Stimulated activated CD8-positive, alpha-beta memory T cell treated with anti-CD3 and anti-CD28 coated beads, Interleukin-4, amount 100 ng/mL, for 48 hours (primary cell): ENCODE measurements around the gene MOB3C.

Source experiments
- DNase-seq: peaks from one replicate; pipeline ENCODE4 v3.0.0-alpha.2; 2020

MOB3C gene

GRCh38 chr1:46637444-46638083 lies 21.0 kb upstream of the MOB3C start:
- no peak for DNase-seq

DNA sequence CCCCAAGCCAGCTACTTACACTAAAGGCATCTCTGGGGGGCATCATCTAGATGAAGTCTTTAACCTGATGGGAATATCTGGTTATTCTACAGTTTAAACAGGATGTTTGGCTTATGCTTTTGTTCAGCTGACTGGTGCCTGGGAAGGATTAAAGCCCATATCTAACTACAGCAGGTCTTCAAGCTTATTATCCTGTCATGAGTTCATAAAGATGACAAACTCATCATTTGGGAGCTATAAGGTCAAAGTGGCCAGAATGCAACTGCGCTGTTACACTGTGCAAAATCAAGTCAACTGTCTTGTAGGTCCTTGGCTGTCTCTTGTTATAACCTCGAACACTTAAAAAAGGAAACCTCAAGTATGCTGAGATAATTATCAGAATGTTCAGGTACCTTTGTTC lies 18.6 kb upstream of the MOB3C start:
- DNase-seq: no peak

DNA sequence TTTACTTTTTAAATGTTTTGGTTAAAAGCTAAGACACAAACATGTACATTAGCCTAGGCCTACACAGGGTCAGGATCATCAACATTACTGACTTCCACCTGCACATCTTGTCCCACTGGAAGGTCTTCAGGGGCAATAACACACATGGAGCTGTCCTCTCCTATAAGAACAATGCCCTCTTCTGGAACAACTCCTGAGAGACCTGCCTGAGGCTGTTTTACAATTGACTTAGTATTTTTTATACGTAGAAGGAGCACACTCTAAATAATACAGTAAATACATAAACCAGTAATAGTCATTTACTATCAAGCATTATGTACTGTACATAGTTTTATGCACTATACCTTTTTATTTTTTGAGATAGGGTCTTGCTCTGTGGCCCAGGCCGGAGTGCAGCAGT lies 14.1 kb upstream of the MOB3C start:
- DNase-seq: no peak

DNA sequence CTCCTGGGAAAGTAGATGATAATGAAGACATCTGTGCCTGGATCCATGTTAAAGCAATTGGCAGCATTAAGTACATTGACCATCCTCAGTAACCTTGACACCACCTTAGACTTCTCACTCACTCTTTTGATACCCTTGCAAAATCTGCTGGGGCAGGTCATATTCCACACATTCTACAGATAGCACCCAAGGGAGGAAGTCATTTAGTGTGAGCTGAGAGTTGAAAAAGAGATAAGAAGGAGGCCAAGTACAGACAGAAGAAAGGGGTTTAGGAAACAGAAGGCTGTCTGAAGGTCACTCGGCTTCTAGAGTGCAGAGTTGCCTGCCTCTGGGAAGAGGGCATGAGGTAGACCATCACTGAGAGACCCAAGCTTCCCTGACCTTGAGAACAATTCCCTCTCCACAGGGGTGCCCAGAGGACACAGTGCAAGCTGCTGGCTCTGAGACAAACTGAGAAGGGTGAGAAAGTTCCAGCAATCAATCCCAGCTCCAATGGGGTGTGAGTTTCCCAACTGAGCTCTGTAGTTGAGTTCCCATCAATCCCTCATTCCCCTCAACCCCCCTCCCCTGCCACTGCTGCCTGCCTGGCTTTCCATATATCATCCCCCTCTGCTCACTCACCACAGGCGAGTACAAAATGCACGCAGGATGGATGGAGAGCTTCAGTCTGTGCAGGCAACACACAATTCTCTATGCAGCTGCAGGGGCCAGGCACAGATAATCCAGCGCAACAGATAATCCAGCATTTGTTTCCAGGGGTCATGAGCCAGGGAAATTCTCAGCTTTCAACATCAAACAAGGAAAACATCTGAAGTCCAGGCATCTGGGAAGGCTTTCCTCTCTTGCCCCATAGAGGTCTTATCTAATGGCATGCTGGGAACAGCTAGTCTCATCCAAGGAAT lies 7.4 kb upstream of the MOB3C start:
- no peak for DNase-seq

DNA sequence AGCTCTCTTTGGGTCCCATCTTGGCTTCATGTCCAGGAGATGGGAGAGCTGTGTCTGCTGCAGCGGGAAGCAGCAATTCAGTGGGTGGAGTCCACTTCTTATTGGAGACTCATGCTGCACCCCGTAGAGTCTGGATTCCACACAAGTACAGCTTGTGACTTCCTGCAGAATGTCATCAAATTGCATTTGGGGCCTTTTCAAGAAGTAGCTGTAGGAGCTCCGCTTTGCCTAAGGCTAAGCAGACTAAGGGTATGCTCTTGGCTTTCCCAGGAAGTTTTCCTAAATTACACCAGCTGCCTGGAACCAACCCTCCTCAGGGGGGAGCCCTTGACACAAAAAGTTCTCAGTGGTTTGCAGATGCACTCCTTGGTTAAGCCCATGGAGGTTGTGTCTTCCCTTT lies 5.7 kb upstream of the MOB3C start:
- DNase-seq: no peak

GRCh38 chr1:46621930-46622329 lies 5.3 kb upstream of the MOB3C start:
- DNase-seq: no peak

DNA sequence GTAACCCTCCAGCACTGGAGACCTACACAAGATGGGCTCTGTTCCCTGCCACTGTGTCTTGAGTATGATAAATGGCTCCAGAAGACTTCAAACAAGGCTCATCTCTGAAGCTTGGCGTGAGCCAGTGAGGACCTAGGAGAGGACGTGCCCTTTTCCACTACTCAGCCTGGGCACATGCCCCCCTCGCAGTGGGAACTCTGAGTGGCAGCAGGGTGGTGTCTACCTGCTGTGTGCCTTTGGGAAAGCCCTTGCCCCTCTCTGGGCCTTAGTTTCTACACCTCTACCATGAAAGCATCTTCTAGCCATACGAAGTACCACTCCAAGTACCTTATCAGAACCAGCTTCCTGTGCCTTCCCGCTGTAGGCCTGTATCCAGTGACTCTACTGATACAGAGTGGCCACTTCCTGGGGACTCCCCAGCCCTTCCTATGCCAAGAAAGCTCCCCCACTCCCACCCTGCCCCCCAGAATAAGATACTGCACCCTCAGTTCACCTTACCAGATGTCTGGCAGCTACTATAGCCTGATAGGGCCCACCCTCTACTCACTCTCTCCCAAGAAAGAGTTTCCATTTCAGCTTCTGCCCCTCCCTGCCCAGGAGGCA lies 3.1 kb upstream of the MOB3C start:
- no peak for DNase-seq

GRCh38 chr1:46618754-46619415 lies 2.3 kb upstream of the MOB3C start:
- DNase-seq: no peak

DNA sequence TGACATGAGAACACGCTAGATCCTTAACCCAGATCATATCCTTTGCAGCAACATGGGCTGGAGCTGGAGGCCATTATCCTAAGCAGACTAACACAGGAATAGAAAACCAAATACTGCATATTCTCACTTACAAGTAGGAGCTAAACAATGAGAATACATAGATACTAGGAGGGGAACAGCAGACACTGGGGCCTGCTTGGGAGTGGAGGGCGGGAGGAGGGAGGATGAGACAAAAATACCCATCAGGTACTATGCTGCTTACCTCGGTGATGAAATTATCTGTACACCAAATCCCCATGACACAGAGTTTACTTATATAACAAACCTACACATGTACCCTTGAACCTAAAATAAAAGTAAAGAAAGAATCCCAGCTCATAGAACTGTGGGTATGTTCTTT lies 1.2 kb upstream of the MOB3C start:
- DNase-seq: no peak

DNA sequence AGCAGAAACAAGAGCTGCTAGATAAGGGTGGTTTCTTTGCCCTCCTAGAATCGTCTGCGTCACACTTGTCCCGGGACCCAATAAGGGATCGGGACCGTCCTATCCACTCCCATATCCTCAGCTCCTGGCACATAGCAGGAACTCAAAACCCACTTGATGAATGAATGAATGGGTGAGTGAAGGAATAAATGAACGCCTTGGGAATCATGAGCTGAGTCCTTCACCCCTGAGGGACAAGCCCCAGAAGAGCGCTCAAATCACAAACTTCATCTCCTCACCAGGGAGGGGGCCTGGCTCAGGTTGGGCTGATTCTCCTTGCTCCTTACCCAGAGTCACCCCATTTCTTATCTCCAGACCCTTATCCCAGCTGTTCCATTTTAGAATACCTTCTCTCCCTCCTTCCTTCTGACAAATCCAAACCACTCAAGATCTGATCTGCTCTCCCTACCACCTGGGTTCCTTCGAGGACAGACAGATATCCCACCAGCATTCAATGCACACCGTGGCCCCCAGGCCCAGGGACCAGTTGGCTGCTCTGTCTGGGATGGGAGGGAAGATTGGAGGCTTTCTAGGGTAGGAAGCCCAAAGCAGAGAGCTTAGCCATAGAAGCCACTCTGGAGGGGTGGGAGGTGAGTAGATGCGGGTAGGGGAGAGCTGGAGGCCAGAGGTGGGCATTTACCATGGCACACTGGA lies 643 bp upstream of the MOB3C start:
- no peak for DNase-seq

DNA sequence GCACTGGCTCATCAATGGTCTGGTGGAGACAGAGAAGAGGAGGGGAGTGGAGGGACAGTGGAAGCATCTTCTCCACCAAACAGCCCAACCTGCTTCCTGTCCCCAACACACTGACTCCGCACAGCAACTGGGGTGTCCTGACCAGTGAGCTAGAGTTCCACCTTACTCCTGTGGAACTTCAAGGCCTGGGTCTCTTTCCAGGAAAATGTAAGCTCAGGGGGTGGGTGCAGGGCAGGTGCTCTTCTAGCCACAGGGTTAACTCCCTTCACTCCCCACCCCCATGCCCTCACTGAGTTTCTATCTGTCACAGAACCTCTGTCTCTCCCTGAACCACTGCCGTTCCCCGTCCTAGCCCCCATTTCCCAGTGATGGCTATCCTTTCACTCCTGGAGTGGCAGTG lies 876 bp downstream of the MOB3C start:
- peak; percentile 40 for DNase-seq

- no peak for DNase-seq
Measured at GRCh38 chr1:46615088-46615487, 1.5 kb downstream of the MOB3C start.

DNA sequence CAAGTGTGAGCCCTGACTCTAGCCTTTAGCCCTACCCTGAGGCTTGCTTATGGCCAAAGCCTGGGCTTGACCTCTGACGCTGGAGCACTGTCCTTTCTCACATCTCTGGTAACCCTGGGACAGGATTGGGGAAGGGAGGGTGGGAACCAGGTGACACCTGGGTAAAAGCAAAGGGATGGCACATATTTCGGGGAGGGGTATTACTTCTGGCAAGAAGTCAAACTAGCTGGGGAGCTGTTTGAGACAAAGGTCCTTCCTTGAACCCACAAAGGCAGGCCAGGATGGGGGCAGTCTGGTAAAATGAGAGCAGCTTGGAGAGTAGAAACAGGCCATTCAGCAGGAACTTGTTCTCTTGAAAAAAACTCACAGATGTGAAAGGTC lies 2.0 kb downstream of the MOB3C start:
- DNase-seq: no peak

DNA sequence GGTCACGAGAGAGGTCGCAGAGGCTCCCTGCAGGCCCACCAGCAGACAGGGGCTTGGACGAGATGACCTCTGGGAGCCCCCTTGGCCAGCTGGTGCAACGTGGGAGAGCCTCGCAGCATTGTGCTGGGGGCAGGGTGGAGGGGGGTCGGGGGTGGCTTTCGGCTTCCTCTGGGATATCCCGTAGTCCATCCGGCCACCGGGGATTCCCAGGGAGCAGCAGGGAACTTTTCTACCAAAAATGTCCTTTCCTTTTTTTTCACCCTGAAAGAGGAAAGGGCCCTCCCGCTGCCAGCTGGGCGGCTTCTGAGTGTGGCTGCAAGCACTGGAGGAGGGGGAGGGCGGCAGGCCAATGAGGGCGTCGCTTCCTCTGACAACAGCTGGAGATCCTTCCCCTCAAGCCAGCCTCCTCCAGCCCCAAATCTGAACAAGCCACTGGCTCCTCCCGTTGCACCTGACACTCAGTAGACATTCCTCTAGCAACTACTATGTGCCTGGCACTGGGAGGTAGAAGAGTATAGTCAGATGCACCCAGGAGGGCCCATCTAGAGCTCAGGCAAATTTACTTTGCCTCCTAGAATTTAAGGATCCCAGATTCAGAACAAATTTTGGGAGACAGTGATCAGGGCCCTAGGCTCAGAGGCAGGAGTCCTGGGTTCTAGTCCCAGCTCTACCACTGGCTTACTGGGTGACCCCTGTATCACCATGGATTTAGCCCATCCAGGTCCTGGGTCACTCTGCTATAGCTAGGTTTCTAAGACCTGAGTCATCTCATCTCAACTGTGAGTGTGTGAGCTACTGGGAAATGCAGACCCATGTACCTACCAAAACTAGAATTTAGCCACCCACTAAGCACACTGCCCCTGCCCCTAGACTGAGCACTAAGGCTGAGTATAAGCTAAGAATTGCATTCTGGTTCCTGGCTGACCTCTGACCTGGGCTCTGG lies 2.7 kb downstream of the MOB3C start:
- DNase-seq: peak; percentile 50

- DNase-seq: no peak
Measured at GRCh38 chr1:46612937-46613660, 3.5 kb downstream of the MOB3C start.

DNA sequence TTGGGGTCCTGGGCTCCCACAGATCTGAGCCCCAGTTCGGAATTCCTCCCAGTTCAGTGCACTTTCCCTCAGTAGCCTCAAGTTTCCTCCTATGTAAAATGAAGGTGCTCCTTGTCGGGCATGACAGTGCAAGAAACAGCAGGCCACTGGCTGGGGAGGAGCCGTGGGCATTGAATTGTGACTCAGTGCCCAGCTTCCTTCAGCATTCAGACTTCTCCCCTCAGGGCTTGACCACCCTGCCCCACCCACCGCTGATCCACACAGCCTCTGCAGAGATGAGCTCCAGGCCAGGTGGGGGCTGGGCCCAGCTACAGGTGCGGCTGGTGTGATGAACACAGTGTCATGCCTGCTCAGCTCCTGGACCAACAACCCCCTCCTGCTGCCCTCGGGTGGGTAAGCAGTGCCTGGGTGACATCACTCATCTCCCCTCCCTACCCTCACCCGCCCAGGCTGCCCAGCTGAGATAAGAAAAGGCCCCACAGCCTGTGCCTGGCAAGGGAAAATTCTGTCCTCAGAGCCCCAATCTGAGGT lies 4.9 kb downstream of the MOB3C start:
- no peak for DNase-seq

DNA sequence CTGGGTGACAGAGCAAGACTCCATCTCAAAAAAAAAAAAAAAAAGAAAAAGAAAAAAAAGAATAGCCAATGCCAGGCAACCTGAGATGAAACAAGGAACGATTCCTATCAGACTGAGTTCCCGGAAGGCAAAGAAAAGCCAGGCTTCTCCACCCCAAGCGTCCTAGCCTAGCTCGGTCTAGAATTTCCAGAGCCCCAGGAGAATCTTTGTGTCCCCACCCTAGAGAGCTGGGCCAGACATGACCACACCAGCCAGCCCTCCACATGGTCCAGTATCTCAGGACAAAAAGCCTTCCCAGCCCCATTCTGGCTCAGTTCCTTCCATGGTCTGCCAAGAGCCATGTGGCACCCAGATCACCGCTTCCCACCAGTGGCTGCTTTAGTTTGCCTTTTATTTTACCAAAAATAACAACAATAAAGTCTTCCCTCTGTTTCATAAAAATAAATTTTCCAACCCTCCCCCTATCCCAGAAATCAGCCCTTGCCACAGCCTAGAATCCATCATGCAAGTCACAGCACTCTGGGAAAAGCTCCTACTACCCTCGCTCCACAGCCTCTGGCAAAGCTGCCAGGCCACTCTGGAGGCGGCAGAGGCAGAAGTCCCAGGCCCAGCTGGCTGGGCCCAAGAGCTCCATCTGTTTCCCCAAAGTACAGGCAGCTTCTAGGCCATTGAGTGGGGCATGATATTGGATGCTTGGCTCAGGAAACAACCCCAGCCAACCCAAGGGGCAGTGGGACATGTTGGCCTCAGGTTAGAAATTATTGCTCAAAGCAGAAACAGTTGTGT lies 9.1 kb downstream of the MOB3C start:
- no peak for DNase-seq

DNA sequence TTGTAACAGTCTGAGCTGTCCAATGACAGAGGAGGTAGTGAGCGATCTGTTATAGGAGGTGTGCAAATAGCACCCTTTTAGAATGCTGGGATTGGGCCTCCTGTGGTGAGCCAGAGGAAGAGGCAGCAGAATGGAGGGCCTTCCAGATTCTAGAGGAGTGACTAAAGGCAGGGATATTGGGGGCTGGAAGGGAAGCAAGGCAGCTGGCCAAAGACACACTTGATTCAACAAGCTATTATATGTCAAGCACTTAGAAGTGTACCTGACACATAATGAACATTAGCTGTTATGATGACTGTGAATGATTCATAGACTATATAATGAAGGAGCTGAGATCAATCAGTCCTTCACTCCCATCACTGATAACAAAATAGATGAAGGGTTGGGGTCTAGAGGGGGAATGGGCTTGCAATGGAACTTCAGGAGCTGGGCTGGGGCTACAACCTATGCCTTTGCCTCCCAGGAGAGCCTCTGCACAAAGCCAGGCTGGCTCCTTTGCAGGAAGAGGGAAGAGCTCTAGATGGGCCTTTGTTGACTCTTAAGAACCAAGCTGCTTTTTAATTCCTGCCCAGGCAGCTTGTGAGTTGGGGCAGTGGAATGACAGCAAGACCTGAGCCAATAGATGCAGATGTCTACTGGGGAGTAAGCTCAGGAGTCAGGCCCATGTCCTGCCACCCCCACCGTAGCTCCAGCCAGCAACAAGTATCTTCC lies 10.2 kb downstream of the MOB3C start:
- no peak for DNase-seq

DNA sequence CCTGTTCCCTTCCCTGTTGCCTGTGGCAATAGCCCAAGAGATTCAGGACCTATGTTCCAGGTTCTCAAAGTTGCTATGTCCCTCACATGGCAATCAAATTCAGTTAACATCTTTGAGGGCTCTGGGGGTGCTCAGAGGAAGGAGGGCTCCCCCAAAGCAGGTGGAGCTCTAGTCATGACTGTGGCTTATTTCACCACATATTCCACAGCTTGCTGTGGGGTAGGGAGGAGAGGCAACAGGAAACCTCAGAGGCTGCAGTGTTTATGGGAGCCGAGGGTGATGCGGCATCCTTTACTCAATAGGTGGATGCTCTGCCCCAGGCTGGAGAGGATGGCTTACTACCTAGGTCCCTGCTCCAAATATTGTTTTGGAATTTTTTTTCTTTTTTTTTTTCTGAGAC lies 11.4 kb downstream of the MOB3C start:
- no peak for DNase-seq
